Germinal center (tissue), 1 donor: ENCODE measurements around the gene TKT.
A peak's percentile ranks its signal among the peaks of the same experiment; 100 is the strongest.
"Not testable (repeated sequence)": the region's sequence is repeated elsewhere in the genome, so short reads cannot be mapped to it uniquely, and the experiment has no call there.

ENCODE experiments used
- DNase-seq: peaks from one replicate; pipeline ENCODE4 v3.0.0; 2012; ENCODE audit warnings: mixed read lengths, low spot score

Gene TKT, protein sequence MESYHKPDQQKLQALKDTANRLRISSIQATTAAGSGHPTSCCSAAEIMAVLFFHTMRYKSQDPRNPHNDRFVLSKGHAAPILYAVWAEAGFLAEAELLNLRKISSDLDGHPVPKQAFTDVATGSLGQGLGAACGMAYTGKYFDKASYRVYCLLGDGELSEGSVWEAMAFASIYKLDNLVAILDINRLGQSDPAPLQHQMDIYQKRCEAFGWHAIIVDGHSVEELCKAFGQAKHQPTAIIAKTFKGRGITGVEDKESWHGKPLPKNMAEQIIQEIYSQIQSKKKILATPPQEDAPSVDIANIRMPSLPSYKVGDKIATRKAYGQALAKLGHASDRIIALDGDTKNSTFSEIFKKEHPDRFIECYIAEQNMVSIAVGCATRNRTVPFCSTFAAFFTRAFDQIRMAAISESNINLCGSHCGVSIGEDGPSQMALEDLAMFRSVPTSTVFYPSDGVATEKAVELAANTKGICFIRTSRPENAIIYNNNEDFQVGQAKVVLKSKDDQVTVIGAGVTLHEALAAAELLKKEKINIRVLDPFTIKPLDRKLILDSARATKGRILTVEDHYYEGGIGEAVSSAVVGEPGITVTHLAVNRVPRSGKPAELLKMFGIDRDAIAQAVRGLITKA

DNA sequence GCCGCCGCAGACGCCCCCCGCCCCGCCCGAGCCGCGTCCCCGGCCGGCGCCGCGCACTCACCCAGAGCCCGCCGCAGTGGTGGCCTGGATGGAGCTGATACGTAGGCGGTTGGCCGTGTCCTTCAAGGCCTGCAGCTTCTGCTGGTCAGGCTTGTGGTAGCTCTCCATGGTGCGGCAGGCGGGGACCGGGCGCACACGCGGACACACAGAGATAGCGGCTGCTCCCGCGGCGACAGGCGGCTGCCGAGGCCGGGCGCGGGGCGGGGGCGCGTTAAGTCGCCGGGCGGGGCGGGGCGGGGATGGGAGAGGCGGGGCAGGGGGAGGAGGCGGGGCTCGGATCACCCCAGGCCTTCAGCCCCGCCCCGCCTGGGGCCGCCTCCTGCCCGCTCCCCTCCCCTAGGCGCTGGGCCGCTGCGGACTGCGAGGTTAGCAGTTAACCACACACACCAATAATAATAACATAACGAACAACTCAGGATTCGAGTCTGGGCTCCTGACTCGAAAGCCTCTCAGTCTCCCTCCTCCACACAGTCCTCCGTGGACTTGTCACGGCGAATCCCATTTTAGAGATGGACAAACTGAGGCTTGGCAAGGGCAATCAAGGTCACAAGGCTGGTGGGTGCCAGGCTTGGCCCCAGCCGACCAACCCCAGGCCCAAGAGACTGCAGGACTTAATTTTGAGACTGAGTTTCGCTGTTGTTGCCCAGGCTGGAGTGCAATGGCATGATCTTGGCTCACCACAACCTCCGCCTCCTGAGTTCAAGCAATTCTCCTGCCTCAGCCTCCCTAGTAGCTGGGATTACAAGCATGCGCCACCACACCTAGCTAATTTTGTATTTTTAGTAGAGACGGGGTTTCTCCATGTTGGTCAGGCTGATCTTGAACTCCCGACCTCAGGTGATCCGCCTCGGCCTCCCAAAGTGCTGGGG lies at the start of gene TKT:
TKT (minus strand) TSS at position 248 of the 929 bp plus-strand sequence; CDS start at position 168, 80 bp downstream.
- peak; percentile 98 for DNase-seq

DNA sequence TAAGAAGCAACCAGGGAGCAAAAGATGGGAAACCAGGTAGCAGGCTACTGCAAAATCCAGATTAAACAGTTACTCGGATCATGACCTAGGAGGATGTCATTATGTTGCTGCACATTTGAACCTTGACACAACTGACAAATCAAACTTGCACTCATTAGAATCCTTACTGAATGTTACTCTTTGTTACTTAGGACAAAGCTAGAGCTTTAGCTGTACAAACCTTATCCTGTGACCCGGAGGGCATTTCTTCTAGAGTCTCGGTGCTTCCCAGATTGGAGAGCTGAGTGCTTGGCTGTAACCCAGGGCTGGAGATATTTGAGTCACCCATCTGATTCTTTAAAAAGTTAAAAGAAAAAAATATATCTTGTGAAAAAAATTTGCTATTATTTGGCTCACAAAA lies 48.1 kb upstream of the TKT start:
- DNase-seq: no peak

DNA sequence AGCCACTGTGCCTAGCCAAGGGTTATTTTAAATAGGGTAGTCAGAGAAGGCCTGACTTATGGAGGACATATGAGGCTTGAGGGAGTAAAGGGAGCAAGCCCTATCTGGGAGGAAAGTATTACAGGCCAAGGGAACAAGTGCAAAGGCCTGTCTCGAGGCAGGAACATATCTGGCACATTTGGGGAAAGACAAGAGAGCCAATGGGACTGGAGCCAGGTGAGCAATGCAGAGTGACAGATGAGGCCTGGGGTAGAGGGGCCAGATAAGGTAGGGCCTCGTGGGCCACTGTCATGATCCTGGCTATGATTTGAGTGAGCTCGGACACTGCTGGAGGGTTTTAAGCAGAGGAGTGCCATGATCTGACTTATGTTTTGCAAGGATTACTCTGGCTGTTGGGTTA lies 47.7 kb upstream of the TKT start:
- no peak for DNase-seq

DNA sequence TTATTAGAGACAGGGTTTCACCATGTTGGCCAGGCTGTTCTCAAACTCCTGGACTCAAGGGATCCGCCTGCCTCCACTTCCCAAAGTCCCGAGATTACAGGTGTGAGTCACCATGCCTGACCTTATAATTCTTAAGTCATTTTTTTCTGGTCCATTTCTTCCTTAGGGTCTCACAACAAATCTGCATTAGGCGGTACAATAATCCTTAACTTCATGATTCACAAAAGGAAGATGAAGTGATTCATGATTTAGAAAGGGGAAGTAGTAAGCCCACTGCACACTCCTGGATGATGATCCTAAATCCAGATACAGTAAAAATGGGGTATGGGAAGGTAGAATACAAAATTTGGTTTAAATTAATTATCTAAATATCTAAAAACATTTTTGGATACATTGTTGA lies 45.0 kb upstream of the TKT start:
- DNase-seq: no peak

DNA sequence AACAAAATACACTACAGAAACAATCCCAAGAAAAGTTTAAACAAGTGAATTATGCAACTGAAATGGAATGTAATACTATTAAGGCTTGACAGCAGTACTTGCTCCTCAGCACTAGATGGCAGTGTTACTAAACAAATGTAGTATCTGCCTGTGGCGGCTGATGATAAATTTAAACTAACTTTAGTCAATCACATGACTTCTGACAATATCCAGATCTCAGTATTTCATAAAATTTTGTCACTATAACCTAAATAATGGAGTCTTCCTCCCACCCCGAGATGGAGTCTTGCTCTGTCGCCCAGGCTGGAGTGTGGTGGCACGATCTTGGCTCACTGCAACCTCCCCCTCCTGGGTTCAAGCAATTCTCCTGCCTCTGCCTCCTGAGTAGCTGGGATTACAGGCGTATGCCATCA lies 43.8 kb upstream of the TKT start:
- DNase-seq: peak; percentile 59

DNA sequence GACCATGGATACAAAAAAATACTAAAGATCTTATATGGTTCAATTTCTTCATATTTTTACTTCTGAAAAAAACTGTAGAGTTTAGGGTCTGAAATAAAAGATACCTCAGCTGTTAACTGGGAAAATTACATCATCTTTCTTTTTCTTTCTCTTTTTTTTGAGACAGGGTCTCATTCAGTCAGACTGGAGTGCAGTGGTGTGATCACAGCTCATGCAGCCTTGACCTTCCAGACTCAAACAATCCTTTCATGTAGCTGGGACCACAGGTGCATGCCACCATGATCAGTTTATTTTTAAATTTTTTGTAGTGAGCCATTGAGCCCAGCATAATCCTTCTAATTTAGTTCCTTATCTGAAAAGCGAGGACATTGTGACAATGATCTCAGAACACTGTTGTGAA lies 39.6 kb upstream of the TKT start:
- no peak for DNase-seq

DNA sequence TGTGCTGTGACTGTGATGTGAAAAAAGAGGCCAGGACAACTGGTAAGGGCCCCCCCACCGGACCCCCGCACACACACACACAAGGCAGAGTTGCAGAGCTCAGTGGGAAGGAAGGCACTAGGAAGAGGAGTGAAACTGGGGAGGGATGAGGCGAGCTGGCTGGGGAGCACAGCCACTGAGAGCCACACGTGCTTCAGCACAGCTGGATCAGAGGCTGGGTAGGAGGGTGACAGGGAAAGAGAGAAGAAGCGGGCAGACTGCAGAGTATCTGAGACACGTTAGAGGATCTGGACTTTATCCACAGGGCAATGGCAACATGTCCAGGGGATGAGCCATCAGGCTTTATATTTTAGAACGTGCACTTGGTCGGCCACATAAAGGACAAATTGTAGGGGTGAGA lies 38.0 kb upstream of the TKT start:
- no peak for DNase-seq

DNA sequence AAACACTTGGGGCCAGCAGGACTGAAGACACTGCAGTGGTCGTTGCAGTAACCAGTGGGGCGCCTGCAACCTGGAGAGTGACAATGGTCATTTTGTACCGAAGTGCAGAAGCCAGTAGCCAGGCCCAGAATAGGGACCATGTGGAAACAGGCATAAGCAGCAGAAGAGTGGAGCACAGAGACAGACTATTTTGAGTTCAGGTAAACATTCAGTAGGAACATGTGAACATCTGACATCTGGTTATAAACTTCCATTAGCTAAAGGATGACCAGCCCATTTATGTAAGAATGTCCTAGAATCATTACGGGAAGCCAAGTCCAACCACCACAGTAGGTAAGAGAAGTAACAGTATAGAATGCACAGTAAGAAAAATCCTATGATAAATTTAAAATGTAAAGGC lies 32.4 kb upstream of the TKT start:
- DNase-seq: no peak

DNA sequence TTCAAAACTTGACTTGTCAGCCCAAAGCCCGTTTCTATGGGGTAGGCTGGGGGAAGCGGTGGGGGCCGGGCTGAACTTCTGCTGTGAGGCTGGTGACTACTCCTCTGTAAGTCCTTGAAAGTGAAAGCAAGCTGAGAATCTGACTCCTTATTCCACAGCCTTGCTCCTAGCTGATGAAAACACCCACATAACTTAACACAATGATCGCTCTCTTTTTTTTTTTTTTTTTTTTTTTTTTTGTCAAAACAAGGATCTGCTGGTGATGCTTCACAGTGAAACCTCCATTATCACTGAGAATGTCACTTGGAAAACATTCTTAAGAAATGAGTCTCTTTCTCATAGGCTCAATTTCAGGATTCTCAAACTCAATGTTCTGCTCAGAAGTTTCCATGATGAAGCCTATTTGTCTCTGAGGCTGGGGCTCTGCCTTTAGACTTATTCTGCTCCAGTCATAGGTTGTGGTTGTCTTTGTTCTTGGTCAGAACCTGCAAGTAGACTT lies 31.4 kb upstream of the TKT start:
- no peak for DNase-seq

DNA sequence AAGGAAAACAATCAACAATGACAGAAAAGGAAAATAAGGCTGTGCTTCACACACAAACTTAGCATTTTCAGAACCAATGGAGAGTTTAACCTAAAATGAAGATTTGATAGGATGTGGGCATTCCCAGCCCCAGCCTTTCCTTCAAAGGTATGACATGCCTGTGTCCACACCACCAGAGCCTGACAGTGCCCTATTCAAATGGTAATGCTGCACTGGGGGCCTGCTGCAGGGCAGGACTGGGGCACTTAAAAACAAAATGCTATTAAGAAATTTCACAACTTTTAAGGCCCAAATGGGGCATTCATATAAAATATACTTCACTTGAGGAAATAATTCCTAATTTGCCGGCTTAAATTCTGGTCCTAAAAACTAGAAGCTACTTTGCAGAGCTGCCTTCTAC lies 30.9 kb upstream of the TKT start:
- DNase-seq: no peak

DNA sequence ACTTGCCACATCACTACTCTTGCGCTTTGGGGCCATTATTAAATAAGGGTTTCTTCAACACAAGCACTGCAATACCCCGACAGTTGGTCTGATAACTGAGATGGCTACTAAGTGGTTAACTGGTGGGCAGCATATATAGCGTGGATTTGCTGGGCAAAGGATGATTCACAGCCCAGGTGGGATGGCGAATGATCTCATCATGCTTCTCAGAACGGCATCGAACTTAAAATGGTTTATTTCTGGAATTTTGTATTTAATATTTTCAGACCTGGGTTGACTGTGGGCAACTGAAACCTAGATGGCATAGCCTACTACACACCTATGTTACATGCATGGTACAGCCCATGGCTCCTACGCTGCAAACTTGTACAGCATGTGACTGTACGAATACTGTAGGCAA lies 26.8 kb upstream of the TKT start:
- no peak for DNase-seq

DNA sequence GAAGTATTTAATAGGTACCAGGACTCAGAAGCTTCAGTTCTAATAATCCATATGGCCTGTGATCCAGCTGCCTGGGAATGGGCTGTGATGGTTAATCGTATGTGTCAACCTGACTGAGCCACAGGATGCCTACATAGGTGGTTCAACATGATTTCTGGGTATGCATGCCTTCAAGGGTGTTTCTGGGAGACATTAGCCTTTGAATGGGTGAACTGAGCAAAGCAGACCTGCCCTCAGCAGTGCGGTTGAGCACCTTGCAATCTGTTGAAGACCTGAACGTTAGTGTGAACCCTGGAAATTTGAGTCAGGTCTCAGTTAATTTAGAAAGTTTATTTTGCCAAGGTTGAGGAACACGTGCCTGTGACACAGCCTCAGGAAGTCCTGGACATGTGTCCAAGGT lies 22.8 kb upstream of the TKT start:
- no peak for DNase-seq

DNA sequence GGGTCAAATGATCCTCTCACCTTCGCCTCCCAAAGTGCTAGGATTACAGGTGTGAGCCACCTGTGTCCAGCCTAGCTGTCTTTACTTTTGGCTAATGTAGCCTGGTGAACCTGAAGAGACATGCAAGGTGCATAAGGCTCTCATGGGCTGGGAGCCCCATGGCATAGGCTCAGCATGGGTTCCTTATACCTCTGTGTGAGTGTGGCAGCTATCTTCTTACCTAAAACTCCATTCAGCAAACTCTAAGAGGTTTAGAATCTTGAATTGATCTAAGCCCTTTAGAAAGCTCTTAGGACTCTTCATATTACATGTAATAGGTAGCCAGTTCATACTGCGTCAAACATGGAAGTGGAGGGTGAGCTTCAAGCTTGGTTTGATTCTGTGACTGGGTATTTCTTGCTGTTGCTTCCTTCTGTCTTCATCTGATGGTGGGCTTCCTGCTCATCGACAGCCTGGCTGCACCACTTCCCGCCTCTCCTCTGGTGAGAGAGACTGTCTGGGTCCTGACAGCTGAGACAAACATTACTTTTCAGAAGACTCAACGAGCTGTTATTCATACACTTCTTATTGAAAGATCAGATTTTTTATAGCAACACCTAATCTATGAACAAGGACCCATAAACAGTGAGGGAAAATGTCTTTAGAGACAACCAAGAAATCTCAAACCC lies 19.2 kb upstream of the TKT start:
- no peak for DNase-seq

DNA sequence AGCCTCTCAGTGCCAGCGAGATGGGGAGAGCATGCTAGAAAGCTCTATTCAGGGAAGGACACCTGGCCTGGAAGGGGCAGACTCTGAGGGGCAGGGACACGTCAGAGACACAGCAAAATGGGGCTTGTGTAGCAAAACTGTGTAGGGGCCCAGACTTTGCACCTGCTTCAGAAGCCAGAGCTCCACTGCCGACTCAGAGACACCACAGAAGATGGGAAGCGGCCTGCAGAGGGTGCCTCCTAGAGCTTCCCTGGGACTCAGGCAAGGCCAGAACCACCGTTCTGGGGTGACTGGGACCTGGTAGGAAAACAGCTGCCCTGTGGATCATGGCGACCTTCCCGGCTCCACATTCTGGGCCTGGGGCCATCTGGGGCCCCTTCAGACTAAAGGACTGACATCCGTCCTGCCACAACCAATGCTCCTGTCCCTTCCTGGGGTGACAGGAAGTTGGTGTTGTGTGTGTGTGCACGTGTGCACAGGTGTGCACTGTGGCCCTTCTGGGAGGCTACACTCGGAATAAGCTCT lies 17.4 kb upstream of the TKT start:
- DNase-seq: no peak

DNA sequence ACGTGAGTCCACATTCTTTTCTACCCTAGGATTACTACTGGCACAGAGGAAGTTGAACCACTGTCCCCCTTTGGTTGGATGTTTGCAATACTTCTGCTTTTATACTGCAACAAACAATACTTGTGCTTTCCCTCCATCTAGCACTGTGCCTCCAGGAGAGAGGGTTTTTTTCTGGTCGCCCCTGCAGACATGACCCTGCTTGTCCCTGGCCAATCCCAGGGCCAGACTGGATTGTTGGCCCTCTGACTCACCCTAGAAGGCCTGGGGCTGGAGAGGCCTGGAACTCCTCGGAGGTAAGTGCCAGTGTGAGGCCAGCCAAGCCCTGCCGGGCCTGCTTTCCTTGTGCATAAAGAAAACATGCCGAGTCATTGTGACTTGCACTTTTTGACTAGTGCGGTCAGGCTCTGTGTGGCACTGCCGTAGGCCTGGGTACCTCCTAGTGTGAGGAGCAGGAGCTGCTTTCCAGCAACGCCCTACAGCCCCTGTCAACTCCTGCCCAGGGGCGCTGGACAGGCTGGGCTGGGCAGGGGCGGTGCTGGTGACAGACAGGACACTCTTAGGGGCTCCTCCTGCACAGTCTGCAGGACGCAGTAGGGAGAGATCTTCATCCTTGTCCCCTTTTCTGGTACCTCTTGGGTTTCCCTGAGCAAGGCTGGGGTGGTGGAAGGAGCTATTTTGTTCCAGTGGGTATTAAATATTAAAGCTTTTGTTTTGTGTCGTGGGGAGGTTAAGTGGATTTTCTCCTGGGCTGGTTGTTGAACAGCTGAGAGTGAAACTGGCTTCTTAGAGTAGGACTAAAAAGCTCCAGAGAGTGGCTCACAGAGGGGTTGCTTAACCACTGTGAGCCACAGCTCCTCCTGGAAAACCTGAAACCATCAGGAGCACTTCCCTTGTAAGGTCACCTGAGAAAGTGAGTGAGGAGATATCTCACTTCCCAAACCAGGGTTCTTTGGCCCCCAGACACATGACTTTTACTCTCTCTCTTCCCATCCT lies 14.4 kb upstream of the TKT start:
- DNase-seq: no peak

DNA sequence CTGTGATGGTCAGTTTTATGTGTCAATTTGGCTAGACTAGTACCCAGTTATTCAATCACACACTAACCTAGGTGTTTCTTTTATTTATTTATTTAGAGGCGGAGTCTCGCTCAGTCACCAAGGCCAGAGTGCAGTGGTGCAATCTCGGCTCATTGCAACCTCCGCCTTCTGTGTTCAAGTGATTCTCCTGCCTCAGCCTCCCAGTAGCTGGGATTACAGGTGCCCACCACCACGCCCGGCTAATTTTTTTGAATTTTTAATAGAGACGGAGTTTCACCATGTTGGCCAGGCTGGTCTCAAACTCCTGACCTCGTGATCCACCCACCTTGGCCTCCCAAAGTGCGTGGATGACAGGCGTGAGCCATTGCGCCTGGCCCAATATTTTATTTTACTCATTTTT lies 13.4 kb upstream of the TKT start:
- not testable (repeated sequence) for DNase-seq

DNA sequence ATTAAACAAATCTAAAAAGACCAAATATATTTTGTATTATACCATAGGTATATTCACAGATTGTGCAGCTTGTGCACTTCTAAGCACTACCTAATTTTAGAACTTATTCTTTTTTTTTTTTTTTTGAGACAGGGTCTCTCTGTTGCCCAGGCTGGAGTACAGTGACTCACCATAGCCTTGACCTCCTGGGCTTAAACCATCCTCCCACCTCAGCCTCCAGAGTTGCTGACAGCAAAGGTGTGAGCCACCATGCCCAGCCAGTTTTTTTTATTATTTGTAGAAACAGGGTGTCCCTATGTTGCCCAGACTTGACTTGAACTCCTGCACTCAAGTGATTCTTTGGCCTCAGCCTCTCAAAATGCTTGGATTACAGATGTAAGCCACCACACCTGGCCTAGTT lies 11.9 kb upstream of the TKT start:
- DNase-seq: no peak

DNA sequence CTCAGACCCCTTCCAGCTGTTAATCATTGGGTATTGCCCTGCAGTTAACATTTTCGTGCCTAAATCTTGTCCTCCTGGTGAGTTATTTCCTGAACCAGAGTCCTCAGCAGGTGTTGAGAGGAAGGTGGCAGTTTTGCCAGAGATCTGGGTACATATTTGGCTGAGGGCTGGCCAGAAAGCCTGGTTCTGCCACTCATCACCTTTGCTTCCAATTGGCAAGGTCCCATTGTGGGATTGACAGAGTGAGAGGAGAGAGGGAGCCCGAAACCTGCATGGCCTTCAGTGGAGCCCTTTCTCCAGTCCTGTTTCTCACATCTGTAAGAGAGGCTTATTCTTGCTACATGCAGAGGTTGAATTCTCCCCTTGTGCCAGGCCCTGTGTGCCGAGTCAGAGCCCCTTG lies 8.9 kb upstream of the TKT start:
- no peak for DNase-seq

DNA sequence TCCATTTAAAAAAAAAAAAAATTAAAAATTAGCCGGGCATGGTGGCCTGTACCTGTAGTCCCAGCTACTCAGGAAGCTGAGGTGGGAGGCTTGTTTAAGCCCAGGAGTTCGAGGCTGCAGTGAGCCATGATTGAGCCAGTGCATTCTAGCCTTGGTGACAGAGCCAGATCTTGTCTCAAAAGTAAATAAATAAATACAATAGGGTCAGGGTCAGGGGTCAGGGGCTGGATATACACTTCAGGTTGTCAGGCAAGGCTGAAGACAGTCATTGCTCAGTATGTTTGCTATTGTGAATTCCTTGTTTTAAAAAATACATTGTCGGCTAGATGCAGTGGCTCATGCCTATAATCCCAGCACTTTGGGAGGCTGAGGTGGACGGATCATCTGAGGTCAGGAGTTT lies 8.1 kb upstream of the TKT start:
- DNase-seq: no peak

DNA sequence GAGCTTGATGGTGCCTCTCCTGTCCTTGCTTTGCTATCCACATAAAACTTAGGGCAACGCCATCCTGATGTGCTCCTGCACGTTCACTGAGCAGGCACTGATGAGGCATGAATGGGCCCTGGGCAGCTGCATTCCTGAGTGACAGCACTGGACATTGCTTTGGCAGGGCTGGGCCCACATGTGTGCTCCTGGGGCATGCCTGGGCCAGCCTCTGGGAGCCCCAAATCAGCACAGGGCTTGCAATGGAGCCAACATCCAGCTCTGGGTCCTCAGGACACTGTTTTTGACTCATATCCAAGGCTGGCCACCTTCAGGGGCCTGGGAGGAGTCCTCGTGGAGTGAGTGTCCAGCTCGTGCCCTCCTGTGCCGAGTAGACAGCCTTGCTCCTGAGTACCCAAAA lies 5.9 kb upstream of the TKT start:
- no peak for DNase-seq
